IPS-NIHi7 (cell line): ENCODE results near the gene ALDH1L1.
A peak's percentile ranks its signal among the peaks of the same experiment; 100 is the strongest.

Experiments used
- DNase-seq: peaks from one replicate; pipeline ENCODE4 v3.0.0; 2012; ENCODE audit warnings: mixed read lengths; ENCODE audit errors: extremely low spot score

Gene ALDH1L1

DNA sequence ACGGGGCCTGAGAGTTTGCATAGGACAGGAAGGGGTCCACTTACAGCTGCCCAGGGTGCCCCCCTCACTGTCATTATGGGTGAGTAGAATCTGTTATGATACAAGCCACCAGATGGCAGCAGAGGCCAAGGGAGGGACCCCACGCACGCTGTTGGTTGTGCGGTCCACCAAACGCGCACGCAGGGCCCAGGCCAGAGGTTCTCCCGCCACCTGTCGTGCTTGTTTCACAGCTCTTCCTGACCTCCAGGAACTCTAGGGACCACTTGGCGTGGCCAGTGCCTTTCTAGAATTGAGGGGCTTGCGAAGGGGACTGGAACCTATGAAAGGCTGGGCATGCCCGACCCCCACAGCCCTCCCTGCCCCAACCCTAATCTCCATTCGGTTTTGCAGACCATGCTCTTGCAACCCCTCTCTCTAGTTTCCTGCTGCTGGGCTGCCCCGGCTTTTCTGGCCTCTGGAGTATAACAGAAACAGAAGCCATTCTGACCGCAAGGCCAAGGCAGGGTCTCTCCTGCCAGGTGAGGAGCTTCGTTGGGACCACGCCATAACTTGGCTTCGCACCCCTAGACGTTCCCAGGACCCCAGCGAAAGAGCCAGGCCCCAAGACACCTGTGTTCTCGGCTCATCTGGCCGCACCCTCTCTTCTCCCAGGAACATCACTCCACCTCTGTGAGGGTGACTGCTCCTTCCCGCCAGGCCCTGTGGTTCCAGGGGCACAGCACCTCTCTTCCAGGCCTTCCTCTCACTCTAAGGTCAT, 46.0 kb downstream of the ALDH1L1 start:
- peak; percentile 76 for DNase-seq

DNA sequence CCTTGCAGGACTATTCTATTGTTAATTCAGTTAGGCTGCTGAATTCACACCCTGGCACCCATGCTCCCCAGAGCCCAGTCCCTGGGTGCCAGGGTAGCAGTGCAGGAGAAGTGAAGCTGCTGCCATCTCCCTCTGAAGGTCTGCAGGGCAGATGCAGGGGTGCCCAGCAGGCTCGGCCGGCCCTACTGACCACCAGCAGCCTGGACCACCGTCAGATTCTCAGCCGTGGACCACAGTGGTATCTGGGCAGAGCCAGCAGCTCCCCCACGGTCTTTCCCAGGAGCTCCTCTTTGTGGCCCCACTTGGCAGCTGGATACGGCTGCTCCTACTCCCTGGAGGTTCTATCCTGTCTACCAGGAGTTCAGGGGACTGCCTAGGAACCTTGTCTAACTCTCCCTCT, 46.8 kb downstream of the ALDH1L1 start:
- DNase-seq: no peak

DNA sequence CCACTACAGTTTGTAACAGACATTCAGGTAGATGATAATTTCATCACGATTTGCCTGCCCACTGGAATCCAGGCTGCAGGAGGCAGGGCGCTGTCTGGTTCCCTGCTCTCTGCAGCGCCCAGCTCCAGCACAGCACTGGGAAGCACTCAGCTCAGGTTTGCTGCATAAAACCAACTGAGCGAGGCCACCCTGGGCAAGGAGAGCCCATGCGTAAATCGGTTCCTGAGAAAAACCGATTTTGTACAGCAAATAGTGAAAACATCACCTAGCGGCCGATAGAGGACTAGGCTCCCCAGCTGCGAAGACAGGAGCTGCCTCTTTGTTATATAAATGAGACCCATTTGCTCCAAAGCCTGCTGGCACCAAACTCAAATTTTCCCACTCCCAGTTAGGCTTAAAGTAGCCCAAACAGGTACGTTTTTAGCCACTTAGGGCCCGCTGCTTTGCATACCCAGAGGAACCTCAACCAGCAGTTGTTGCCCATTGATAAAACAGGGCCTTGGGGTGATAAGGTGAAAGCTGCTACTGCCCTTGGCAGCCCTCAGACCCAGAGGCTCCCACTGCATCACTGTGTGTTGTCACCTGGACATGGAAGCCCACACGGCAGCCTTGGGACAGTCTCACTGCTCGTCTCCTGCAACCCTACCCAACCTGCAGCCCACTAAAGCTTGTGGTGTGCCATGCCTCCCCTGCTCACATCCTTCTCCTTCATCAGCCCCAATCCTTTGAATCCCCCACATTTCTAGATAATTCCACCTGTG, 47.5 kb downstream of the ALDH1L1 start:
- peak; percentile 62 for DNase-seq

DNA sequence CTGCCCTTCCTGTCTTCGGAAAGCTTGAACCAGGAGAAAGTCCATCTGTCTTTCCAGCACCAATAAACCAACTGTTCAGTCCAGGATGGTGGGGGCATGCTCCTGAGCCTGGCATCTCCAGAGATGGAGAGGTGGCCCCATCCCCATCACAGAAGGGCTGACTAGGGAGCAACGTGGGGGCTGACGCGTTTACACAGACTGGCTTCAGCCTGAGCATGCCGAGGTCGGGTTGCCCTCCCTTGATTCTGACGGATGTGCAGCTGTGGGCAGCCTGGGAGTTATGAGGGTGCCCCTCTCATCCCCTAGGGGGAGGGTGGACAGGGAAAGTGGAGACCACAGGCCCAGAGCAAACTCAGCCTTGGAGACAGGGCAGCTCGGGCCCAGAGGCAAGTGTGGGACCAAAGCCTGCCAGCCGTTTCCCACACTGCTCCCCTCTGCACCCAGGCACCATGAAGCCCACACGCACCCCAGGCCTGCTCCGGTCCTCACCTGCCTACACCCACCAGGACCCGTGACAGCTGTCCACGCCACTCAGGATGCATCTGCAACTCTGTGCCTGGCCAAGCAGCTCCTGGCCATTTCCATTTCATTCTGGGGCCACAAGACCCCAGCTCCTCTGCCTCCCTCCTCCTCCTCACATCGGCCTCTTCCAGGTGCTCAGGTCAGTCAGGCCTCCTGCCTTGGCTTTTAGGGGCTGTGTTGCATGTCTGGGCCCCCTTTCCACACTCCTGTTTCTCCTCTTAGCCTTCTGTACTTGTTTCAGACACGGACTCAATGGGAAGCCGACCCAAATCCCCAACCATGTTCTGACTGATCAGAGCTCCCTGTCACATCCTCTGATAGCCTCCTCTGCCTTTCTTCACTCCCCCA, 48.3 kb downstream of the ALDH1L1 start:
- DNase-seq: no peak

DNA sequence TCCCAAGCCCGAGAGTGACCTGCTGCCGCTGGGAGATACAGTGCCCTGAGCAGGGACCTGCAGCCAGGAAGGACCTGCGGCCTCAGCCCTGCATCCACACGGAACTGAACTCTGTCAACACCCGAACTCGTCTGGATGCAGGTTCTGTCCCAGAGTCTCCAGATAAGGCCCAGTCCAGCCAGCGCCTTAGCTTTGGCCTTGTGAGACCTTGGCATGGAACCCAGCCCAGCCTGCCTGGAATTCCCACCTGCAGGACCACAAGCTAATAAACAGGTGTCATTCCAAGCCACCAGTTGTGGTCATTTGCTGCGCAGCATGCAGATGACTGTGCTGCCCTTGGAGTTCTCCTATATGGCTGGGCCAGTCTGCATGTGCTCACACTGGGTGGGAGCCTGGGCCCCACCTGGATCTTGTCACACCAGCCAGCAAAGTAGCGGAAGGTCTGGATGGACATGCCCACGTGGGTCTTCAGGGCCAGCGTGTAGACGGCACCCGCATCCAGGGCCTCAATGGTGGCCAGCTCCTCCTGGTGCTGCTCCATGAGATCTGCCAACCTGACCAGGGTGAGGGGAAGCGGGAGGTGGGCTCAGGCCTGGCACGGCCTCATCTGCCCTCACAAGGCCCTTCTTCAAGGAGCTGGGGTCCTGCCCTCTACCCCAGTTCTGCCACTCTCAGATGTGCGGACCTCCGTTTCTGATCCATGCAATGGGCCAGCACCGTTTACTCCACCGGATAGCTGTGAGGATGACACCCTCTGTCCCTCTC, 49.2 kb downstream of the ALDH1L1 start:
- no peak for DNase-seq

DNA sequence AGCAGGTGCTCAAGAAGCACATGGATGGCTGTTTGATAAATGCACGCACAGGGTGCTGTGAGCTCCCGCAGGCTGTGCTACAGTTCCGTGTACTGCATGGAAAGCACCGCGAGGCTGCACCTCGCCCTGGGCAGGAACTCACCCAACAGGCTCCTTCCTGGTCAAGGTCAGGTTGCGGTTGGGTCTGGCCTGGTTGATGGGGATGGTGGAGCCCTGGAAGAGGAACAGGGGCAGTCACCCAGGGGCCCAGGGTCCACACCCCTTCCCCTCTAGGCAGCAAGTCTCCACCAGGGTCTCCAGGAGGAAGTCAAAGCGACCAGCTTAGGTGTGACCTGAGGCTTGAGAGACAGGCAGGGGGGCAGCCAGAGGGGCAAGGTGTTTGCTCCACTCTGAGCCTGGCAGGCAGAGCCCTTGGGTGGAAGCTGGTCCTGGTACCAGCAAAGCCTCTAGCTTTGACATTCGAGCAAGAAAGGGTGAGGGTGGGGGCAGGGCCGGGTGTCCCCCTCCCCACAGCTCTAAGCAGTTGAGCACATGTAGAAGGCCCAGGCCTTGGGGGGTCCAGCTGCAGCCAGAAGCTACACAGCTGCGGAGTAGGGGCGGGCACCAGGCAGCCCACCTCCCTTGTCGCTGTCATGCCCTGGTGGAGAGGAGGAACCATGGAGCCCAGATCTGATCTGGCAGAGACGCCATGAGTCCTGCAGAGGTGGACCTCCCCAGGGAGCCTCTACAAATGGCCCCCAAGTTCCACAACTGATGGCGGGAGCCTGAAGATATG, 50.1 kb downstream of the ALDH1L1 start:
- DNase-seq: no peak

DNA sequence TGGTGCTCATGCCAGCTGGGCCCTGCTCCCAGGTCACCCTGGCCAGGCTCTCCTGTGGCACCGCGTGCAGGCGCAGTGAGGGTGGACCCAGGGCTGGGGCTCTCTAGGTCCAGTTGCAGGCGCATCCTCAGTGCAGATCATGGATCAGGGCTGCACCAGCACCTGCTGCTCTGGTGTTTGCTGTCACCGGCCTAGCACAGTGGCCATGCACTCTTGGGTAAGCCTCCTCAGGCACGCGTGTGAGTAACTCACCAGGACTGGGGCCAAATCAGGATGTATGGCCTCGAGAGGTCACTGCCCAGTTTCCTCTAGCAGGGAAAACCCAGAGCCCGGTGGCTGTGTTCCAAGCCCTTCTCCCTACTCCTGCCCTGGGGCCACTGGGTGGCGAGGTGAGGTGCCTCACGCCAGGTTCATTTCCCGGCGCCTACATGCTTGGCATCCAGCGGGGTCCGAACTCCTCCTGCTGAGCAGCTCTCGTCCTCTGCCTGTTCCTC, 50.9 kb downstream of the ALDH1L1 start:
- DNase-seq: no peak

DNA sequence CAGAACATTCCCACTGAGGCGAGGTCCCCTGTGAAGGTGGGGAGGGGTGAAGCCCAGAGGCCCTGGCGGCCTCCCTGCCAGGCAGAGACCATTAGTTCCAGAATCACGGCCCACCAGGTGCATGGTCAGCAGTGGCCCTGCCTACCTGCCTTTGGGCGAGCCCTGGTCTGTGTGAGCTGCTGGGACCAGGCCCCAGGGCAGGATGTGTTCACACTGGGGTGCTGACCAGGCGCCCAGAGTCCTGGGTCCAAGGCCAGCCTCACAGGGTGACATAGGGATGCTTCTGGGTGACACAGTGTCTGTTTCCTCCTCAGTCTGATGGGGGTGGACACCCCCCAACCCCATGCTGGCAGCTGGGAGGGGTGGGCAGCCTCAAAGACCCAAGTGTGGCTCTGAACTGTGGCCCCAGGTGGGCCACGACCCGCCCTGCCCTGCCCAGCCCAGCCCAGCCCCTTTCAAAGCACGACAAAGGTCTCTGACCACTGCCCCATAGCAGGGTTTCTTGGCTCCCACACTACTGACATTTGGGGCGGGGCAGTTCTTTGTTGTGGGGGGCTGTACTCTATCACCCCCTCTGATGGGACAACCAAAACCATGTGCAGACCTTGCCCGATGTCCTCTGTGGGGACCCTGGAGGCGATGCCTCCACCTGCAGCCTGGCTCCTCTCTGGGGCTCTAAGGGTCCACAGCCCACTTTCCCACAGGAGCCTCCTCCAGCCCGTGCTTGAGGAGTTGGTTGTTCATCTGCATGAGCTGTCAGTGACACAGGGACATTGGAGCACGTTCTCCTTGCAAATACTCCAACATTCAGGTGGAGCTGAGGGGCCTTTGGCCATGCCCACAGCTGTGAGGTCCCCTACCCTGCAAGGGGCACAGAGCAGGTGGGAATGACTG, 51.6 kb downstream of the ALDH1L1 start:
- DNase-seq: no peak

DNA sequence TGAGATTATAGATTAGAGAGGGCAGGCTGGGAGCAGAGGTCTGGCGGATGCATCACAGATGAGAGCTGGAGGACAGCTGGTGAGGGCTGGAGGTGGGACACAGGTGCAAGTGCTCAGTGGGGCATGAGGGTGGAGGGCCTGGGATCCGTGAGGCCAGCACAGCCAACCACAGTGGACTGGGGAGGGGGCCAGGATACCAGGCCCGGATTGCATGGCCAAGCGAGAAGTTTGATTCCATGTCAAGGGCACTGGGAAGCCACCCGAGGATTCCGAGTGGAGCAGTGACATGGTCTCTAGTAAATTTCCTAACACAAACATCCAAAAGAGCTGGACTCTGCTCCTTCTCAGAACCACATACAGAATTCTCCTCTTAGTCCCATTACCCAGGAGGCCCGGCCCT, 52.5 kb downstream of the ALDH1L1 start:
- no peak for DNase-seq

DNA sequence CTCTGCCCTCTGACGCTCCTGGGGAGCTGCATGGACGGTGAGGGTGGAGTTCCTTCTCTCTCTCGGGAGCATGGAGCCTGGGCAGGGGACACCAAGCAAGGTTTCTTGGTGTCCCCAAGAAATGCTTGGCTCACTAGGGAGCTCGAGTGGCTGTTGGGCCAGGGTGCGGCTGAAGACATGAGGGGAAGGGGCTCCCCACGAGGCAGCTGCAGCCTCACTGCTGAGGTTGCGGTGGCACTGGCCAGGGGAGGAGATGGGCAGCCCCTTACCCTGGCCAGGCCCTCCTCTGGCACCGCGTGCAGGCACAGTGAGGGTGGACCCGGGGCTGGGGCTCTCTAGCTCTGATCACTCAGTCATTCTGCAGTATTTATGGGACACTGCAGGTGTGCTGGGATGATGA, 52.9 kb downstream of the ALDH1L1 start:
- no peak for DNase-seq

DNA sequence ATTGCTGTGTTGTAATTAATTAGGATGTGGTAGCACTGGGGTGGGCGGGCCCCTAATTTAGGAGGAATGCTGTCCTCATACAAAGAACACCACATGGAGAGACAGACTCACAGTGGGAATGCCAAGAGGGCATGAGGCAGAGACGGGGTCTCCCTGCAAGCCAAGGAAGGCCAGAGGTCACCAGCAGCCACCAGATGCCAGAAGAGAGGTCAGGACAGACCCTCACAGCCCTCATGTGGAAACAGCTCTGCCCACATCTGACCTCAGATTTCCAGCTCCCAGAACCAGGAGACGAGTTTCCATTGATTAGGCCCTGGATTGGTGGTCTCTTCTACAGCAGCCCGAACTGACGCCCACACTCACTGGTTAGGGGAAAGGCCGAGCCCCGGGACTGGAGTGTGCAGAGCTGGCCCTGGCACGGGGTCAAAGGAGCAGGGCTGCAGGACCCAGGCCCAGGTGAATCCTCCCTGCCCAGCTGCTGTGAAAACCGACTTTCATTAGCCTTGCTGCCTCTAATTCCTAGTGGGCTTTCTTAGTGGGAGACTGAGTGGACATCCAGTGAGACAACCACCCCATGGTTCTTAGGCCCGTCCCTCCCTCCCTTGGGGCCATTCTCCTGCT, 53.5 kb downstream of the ALDH1L1 start:
- no peak for DNase-seq

DNA sequence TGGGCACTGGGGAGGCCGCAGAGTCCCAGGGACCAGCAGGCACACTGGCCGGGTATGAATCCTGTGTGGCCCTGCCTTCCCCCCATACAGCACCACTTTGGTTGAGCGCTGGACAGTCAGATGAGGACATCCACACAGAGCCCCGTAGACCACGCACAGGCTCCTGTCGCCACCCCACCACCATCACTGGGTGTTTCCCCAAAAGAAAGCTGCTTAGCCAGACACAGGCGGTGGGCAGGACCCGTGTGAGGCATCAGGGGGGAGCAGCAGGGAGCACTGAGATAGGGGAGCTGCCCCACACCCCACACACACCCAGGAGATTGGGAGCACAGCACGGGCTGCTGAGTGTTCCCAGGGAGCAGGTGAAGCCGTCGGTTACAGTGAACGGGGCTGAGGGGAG, 54.1 kb downstream of the ALDH1L1 start:
- DNase-seq: no peak

DNA sequence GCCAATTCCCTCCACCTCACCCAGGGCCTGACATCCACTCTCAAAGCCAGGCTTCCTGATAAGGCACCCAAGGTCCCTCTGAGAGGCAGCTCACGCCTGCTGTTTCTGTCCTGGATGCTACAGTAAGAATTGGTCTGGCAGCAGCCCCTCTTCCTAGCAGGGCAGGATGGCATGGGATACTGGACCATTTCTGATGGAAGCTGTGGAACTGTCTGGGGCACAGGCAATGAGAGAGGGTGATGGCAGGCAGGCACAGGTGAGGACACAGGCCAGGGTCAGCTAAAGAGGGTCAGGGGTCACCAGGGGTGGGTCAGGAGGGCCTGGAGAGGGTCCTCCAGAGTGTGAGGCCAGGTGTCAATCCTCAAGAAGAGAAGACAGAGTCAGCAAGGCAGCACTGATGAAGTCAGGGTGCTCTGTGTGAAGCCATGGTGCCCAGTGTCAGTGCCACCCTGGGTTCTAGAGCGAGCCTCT, 54.6 kb downstream of the ALDH1L1 start:
- no peak for DNase-seq

DNA sequence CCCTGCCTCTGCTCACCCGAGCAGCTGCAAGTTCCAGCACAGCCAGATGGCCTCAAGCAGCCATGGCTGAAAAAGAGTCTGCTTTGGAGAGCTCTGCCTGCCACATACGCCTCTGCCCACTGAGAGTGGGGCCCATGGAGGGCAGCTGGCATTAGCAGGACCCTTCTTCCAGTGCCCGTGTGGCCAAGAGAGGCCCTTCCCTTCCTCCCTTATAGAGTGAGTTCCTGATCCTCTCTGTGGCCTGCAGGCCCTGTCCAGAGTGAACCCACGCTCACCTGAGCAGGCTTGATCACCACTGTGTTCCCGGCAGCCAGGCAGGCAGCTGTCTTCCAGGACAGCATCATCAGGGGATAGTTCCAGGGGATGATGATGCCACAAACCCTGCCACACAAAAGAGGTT, 55.0 kb downstream of the ALDH1L1 start:
- DNase-seq: no peak

DNA sequence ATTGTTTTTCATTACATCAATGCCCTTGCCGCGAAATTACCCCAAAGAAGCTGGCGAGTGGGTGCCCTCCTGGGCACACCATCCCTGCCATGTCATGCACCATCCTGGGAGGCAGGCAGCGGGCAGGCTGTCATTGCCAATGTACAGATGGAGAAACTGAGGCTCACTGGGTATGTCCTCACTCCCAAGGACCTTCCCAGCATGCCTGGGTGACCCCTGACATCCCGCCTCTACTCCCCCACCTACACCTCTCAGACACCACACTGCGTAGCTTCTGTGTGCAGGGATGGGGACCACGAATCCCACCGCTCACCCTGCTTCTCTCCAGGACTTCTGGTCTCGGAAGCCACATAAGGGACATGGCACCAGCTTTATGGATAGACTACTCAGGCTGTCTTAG, 55.5 kb downstream of the ALDH1L1 start:
- DNase-seq: no peak

DNA sequence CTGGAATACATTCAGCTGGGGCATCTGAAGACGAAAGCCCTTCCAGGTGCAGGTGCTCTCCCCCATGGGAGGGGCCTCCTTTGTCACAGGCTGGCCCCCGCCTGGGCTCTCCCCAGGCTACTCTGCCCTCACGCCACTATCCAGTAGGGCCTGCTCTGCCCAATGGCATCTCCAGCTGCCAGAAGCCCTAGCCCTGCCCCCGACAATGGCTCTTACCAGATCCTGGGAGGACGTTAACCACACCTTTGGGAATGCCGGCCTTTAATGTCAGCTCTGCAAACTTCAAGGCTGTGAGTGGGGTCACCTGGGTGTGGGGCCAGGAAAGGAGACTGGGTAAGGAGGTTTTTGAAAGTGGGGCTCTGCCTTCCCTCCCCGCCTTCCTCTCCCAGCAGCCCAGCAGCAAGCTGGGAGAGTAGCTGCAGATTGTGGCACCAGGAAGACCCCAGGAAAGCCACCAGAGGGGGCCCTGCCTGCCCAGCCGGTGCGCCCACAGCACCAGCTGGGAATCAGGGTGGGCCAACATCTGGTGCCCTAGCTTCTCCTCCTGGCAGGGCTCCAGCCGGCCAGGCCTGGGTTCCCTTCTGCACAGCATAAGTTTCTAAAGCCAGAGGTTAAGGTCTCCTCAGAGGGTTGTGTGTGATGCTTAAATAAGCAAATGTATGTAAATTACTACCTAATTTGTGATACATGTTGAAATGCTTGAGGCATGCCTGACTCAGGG, 56.1 kb downstream of the ALDH1L1 start:
- peak; percentile 44 for DNase-seq

DNA sequence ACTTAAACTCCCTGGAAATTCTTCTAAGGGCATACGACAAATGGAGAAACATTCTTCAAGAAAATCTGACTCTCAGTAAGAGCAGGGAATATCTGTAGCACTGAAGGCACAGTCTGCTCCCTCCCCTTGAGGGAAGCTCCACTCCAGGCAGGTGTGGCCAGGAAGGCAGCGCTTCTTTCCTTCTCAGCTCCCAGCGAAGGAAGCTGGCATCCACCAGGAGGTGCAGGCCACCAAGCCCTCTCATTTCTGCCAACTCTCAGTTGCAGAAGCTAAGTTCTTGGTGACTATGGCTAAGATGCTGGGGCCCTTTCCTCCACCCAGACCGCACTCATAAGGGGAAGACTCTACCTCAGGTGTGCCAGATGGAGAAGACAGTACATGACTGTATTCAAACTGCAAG, 58.8 kb downstream of the ALDH1L1 start:
- DNase-seq: no peak

DNA sequence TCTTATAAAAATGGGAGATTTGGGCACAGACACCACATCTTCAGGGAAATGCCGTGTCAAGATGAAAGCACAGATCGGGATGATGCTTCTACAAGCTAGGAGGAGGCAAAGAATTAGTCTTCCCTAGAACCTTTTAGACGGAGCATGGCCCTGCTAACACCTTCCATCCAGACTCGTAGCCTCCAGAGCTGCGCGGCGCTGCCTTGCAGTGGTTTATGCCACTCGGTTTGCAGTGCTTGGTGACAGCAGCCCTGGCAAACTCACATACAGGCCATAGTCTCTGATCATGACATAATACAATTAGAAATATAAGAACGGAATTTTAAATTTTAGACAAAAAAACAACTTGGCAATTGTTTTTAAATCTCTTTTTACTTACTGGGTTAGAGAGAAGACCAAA, 59.3 kb downstream of the ALDH1L1 start:
- DNase-seq: no peak
